GM23248 (cell line): Measurements from ENCODE around the gene BCKDHB.

Source experiments
- EZH2 ChIP-seq: fragments of 200-600 bp; sonication (generic); IDR thresholded peaks from 2 replicates; pipeline ENCODE4 v1.6.1; 2018; ENCODE audit warnings: antibody characterized with exemption, mild to moderate bottlenecking; ENCODE audit not compliant: insufficient read depth, poor library complexity, severe bottlenecking
- EZH2phosphoT487 ChIP-seq: fragments of 200-600 bp; sonication (generic); IDR thresholded peaks from 2 replicates; pipeline ENCODE4 v1.6.1; 2018; ENCODE audit warnings: antibody characterized with exemption, moderate library complexity, mild to moderate bottlenecking, low read depth; ENCODE audit not compliant: insufficient read depth

- TF ChIP-seq EZH2phosphoT487 (no peak), EZH2 (no peak)
These were observed 90.4 kb downstream of the BCKDHB start for GRCh38 chr6:80196906-80197305.
